HepG2 (cell line): ENCODE data around the gene RBM11. TPM values are rescaled to one million over a fixed set of nuclear protein-coding genes. Genes with fewer than 3 reads are reported as not detected.

Experiments
- ATAC-seq: fragments of 200-7000 bp; cut with Tn5 transposase; 3 replicates; pipeline ENCODE4 v1.9.1; 2020; ENCODE audit warnings: mild to moderate bottlenecking, moderate library complexity
- BruUV-seq: library from RNA; stranded (reverse); fragments of 400-500 nt; replicated peaks from 2 replicates; lab custom pipeline; 2021; lab: Mats Ljungman, UMichigan
- CTCF ChIA-PET: fragments of 300-600 bp; formaldehyde crosslinking; extraction: SDS; loops from one replicate; lab custom pipeline; 2021; ENCODE audit warnings: low total read pairs, inconsistent platforms, low intra/inter-chr PET ratio; lab: Yijun Ruan, JAX
- POLR2A ChIA-PET: fragments of 350-600 bp; sonication (Branson Sonifier 250); formaldehyde crosslinking; loops from one replicate; lab custom pipeline; 2020; ENCODE audit warnings: antibody characterized with exemption, inconsistent platforms; lab: Yijun Ruan, JAX
- DNase-seq: peaks from one replicate; pipeline ENCODE4 v3.0.0-alpha.2; 2015; ENCODE audit warnings: low spot score
- FAIRE-seq: peaks from 3 replicates; lab custom pipeline; 2011; peaks lifted over from hg19 to GRCh38; lab: Jason Lieb, UNC
- H2AFZ ChIP-seq: one replicate; pipeline ENCODE4 v1.6.1; 2011; ENCODE audit warnings: low read length, inconsistent platforms
- H3K27ac ChIP-seq: fragments of 300-600 bp; 3 replicates; pipeline ENCODE4 v1.8.0; 2011; ENCODE audit warnings: mixed run types, mild to moderate bottlenecking, mixed read lengths, low read length, inconsistent platforms; ENCODE audit not compliant: insufficient read depth; ENCODE audit errors: extremely low read length
- H3K27me3 ChIP-seq, 2 experiments: fragments of 200-600 bp in 1 of 2; 2 replicates in 1 of 2; 3 replicates in 1 of 2; pipeline versions ENCODE4 v1.6.0 to v1.8.0; 2011; ENCODE audit warnings: low read length in 2 of 2, mild to moderate bottlenecking in 2 of 2, moderate library complexity in 2 of 2, inconsistent platforms in 1 of 2; ENCODE audit not compliant: insufficient read depth in 2 of 2, control insufficient read depth in 1 of 2
- H3K36me3 ChIP-seq, 2 experiments: fragments of 200-600 bp in 1 of 2; replicated peaks in 1 of 2; 2 replicates in 1 of 2; 3 replicates in 1 of 2; pipeline versions ENCODE4 v1.5.1 to v1.8.0; 2011; ENCODE audit warnings: low read length in 2 of 2, inconsistent platforms in 1 of 2; ENCODE audit not compliant: insufficient read depth in 2 of 2, control insufficient read depth in 1 of 2
- H3K4me1 ChIP-seq: 2 replicates; pipeline ENCODE4 v1.5.1; 2012; ENCODE audit warnings: low read length, inconsistent platforms; ENCODE audit not compliant: insufficient read depth
- H3K4me2 ChIP-seq: 2 replicates; pipeline ENCODE4 v1.6.0; 2011; ENCODE audit warnings: low read depth, low read length, inconsistent platforms
- H3K4me3 ChIP-seq, 3 experiments: fragments of 200-600 bp in 1 of 3; sonication (generic), shearing (Covaris generic) in 1 of 3; replicated peaks in 1 of 3; 2 replicates each; pipeline ENCODE4 v1.5.1; 2011 to 2016; ENCODE audit warnings: low read length in 3 of 3, inconsistent platforms in 2 of 3, low read depth in 2 of 3, mild to moderate bottlenecking in 2 of 3, control low read depth in 1 of 3, mixed read lengths in 1 of 3; ENCODE audit not compliant: insufficient read depth in 1 of 3
- H3K79me2 ChIP-seq: one replicate; pipeline ENCODE4 v1.6.1; 2011; ENCODE audit warnings: low read length, inconsistent platforms; ENCODE audit not compliant: insufficient read depth
- H3K9ac ChIP-seq: 2 replicates; pipeline ENCODE4 v1.6.0; 2011; ENCODE audit warnings: mild to moderate bottlenecking, low read depth, low read length, inconsistent platforms; ENCODE audit not compliant: insufficient read depth
- H3K9me3 ChIP-seq: 2 replicates; pipeline ENCODE4 v1.5.1; 2012; ENCODE audit warnings: mild to moderate bottlenecking, low read length
- H4K20me1 ChIP-seq: 2 replicates; pipeline ENCODE4 v1.6.0; 2011; ENCODE audit warnings: inconsistent platforms, mild to moderate bottlenecking, low read length, moderate library complexity; ENCODE audit not compliant: insufficient read depth
- CEBPZ ChIP-seq: IDR thresholded peaks from 2 replicates; pipeline ENCODE4 v1.6.1; 2012; ENCODE audit warnings: low read length, improper control_type of control experiment
- GPN1 ChIP-seq: sonication (generic); formaldehyde crosslinking; IDR thresholded peaks from 2 replicates; pipeline ENCODE4 v1.5.1; 2020; ENCODE audit warnings: missing genetic modification reagents, borderline replicate concordance
- HOXA3 ChIP-seq: sonication (generic); formaldehyde crosslinking; IDR thresholded peaks from 2 replicates; pipeline ENCODE4 v1.5.0; 2020; ENCODE audit warnings: missing genetic modification reagents
- PRMT3 ChIP-seq: sonication (generic); formaldehyde crosslinking; IDR thresholded peaks from 2 replicates; pipeline ENCODE4 v1.8.1; 2022; ENCODE audit warnings: low read depth, mild to moderate bottlenecking, moderate library complexity, missing genetic modification reagents, borderline replicate concordance
- SATB2 ChIP-seq: sonication (generic); formaldehyde crosslinking; IDR thresholded peaks from 2 replicates; pipeline ENCODE4 v1.5.0; 2020; ENCODE audit warnings: missing genetic modification reagents
- SP2 ChIP-seq: sonication (generic); formaldehyde crosslinking; IDR thresholded peaks from 2 replicates; pipeline ENCODE4 v1.5.1; 2020; ENCODE audit warnings: mild to moderate bottlenecking, missing genetic modification reagents
- THRA ChIP-seq: sonication (generic); formaldehyde crosslinking; IDR thresholded peaks from 2 replicates; pipeline ENCODE4 v1.4.0; 2020; ENCODE audit warnings: missing genetic modification reagents, borderline replicate concordance
- TMF1 ChIP-seq: sonication (generic); formaldehyde crosslinking; IDR thresholded peaks from 2 replicates; pipeline ENCODE4 v1.8.1; 2022; ENCODE audit warnings: low read depth, missing genetic modification reagents
- ZBTB40 ChIP-seq, 2 experiments: fragments of 450-650 bp in 1 of 2; sonication (generic) in 1 of 2; formaldehyde crosslinking in 1 of 2; IDR thresholded peaks; 2 replicates each; pipeline versions ENCODE4 v1.6.1 to v1.8.0; 2016 to 2022; ENCODE audit warnings: antibody characterized with exemption in 1 of 2, mild to moderate bottlenecking in 1 of 2, missing genetic modification reagents in 1 of 2
- WGBS: methylation state at CpG from one replicate; pipeline ENCODE4 v1.1.6; 2017; ENCODE audit warnings: low lambda C conversion rate; 5-methylcytosine and 5-hydroxymethylcytosine counted together
- in situ Hi-C: cut with HindIII; loops from 2 replicates; pipeline ENCODE4 v1.10.0; 2017; ENCODE audit warnings: low pct_unique_long_range_greater_than_20kb; ENCODE audit not compliant: extremely low pct_ligation_motif_present
- intact Hi-C: fragments of 100-400 bp; cut with micrococcal nuclease; formaldehyde crosslinking; loops from one replicate; pipeline ENCODE4 v1.10.0; 2022; ENCODE audit not compliant: unreplicated experiment
- polyA plus RNA-seq, 8 experiments: library from polyadenylated mRNA; depleted of rRNA in 3 of 8; stranded (reverse) in 7 of 8; unstranded in 1 of 8; fragments of >200 nt; fragmentation: Illumina TruSeq in 4 of 8; extraction: Trizol in 4 of 8; gene quantifications; 2 replicates each; pipeline versions ENCODE4 v1.2.1 to v1.2.3, GENCODE V29; 2011 to 2016; ENCODE audit warnings: low read depth in 4 of 8, missing spikeins in 1 of 8, mixed read lengths in 1 of 8; ENCODE audit not compliant: insufficient read depth in 1 of 8
- total RNA-seq, 5 experiments: library from RNA; depleted of rRNA; stranded (reverse); fragments of >200 nt; fragmentation: Illumina TruSeq; extraction: Trizol; gene quantifications; 2 replicates each; pipeline ENCODE4 v1.2.3, GENCODE V29; 2016; ENCODE audit warnings: low read depth in 1 of 5

Gene RBM11
- total and polyA plus RNA-seq, 2 of the 13 experiments (the other 11 are each of a cell fraction or from before 2014, with no cell fraction given) = 0.24 to 0.26 TPM

GRCh38 chr21:14267076-14267475, 51.1 kb downstream of the RBM11 start (continued):
- no peak for TF ChIP-seq THRA (CRISPR knock-in tag)
- TF ChIP-seq SATB2 (CRISPR knock-in tag) = no peak
- TF ChIP-seq, all 625 proteins: peak for 0

- Histone ChIP-seq H3K4me2 (no peak overlapping the region), H3K27ac (no peak overlapping the region), H3K79me2 (no peaks in the 10 kb centered on the region), H3K4me1 (no peaks in the 10 kb centered on the region), H3K36me3 (no peaks in the 10 kb centered on the region), H3K27me3 (peaks cover 0 to 21% of the 10 kb centered on the region in 2 experiments; a peak in 4 of 5 replicates), H3K4me3 (no peak overlapping the region), H2AFZ (no peak overlapping the region), H3K9ac (no peak overlapping the region), H3K9me3 (no peaks in the 10 kb centered on the region), H4K20me1 (no peaks in the 10 kb centered on the region)
- no TSS peak for BruUV-seq
- DNase-seq (no peak), FAIRE-seq (no peak), ATAC-seq (no peak)
- CTCF ChIA-PET = no interaction called here
- POLR2A ChIA-PET = no interaction called here
- intact Hi-C loops = no loop called here
- in situ Hi-C loops = loop anchor here (25.0 kb wide), 1 partner anchor 1317 kb away; no protein-coding TSS in a partner anchor
- 0% methylated on average over 2 of the region's 2 CpGs for WGBS
- TF ChIP-seq CEBPZ = no peak
- TF ChIP-seq GPN1 (CRISPR knock-in tag) = no peak
- no peak for TF ChIP-seq HOXA3 (CRISPR knock-in tag)
- no peak for TF ChIP-seq TMF1 (CRISPR knock-in tag)
- no peak for TF ChIP-seq SP2 (CRISPR knock-in tag)
- TF ChIP-seq ZBTB40 (IDR thresholded peaks at IDR 0.05) = no peak
- TF ChIP-seq ZBTB40 (CRISPR knock-in tag; IDR thresholded peaks at IDR 0.05) = no peak
- no peak for TF ChIP-seq PRMT3 (CRISPR knock-in tag)
Measured at GRCh38 chr21:14270631-14271030, 54.7 kb downstream of the RBM11 start.
